ENCODE data around the gene CNTROB. TPM values are rescaled to one million over a fixed set of nuclear protein-coding genes. Genes with fewer than 3 reads are reported as not detected.

The CNTROB gene
- total and polyA plus RNA-seq, 10 of the 15 experiments (the other 5 are each of a cell fraction or from before 2014, with no cell fraction given) = 2.0 to 36.2 (median 28.2) TPM

DNA sequence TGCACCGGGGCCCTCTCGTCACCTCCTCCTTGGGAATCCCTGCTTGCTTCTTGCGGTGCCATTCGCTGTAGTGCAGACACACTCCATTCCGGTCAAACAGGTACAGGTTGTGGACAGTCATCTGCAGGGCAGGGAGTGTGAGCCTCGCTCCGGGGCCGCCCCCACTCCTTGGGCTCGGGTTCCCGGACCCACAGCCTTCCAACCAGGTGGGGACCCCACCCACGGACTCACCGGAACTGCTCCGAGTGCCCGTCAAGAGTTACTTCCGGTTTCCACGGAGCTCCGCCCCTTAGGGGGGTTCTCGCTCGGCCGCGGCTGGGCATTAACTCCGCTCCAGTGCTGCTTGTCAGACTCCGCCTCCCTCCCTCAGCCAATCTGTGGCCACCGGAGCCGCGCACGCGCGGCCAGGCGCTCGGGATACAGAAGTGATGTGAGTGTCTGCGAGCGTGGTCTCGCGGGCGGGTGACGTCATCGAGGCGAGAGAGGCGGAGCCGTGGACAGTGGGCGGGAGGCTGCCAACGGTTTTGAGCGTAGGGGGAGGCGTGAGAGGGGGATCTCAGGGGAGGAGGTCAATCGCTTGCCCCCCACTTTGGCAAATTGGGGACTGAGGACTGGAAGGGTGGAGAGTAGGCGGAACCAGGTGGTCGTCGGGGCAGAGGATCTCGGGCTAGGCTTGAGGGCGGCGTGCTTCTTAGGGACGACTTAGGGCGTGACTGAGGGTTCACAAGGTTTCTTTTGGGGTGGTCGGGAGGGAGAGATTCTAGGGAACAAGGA lies at the start of gene CNTROB, which contains the start of gene TRAPPC1 (continued):
- 0 out of 2 replicates have a peak, but pooled peaks have one; percentile 49 for TF ChIP-seq DPF2 (IDR thresholded peaks at IDR 0.05)
- no peak for TF ChIP-seq SUZ12 (IDR thresholded peaks at IDR 0.05; ENCODE audit: unreplicated experiment)
- TF ChIP-seq, protein P1, sequence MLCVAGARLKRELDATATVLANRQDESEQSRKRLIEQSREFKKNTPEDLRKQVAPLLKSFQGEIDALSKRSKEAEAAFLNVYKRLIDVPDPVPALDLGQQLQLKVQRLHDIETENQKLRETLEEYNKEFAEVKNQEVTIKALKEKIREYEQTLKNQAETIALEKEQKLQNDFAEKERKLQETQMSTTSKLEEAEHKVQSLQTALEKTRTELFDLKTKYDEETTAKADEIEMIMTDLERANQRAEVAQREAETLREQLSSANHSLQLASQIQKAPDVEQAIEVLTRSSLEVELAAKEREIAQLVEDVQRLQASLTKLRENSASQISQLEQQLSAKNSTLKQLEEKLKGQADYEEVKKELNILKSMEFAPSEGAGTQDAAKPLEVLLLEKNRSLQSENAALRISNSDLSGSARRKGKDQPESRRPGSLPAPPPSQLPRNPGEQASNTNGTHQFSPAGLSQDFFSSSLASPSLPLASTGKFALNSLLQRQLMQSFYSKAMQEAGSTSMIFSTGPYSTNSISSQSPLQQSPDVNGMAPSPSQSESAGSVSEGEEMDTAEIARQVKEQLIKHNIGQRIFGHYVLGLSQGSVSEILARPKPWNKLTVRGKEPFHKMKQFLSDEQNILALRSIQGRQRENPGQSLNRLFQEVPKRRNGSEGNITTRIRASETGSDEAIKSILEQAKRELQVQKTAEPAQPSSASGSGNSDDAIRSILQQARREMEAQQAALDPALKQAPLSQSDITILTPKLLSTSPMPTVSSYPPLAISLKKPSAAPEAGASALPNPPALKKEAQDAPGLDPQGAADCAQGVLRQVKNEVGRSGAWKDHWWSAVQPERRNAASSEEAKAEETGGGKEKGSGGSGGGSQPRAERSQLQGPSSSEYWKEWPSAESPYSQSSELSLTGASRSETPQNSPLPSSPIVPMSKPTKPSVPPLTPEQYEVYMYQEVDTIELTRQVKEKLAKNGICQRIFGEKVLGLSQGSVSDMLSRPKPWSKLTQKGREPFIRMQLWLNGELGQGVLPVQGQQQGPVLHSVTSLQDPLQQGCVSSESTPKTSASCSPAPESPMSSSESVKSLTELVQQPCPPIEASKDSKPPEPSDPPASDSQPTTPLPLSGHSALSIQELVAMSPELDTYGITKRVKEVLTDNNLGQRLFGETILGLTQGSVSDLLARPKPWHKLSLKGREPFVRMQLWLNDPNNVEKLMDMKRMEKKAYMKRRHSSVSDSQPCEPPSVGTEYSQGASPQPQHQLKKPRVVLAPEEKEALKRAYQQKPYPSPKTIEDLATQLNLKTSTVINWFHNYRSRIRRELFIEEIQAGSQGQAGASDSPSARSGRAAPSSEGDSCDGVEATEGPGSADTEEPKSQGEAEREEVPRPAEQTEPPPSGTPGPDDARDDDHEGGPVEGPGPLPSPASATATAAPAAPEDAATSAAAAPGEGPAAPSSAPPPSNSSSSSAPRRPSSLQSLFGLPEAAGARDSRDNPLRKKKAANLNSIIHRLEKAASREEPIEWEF (IDR thresholded peaks at IDR 0.05; ENCODE audit: insufficient replicate concordance, low read depth, low read length) = no peak
- TF ChIP-seq, protein P2, sequence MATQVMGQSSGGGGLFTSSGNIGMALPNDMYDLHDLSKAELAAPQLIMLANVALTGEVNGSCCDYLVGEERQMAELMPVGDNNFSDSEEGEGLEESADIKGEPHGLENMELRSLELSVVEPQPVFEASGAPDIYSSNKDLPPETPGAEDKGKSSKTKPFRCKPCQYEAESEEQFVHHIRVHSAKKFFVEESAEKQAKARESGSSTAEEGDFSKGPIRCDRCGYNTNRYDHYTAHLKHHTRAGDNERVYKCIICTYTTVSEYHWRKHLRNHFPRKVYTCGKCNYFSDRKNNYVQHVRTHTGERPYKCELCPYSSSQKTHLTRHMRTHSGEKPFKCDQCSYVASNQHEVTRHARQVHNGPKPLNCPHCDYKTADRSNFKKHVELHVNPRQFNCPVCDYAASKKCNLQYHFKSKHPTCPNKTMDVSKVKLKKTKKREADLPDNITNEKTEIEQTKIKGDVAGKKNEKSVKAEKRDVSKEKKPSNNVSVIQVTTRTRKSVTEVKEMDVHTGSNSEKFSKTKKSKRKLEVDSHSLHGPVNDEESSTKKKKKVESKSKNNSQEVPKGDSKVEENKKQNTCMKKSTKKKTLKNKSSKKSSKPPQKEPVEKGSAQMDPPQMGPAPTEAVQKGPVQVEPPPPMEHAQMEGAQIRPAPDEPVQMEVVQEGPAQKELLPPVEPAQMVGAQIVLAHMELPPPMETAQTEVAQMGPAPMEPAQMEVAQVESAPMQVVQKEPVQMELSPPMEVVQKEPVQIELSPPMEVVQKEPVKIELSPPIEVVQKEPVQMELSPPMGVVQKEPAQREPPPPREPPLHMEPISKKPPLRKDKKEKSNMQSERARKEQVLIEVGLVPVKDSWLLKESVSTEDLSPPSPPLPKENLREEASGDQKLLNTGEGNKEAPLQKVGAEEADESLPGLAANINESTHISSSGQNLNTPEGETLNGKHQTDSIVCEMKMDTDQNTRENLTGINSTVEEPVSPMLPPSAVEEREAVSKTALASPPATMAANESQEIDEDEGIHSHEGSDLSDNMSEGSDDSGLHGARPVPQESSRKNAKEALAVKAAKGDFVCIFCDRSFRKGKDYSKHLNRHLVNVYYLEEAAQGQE (IDR thresholded peaks at IDR 0.05; ENCODE audit: low read depth, low read length) = no peak
- no peak for TF ChIP-seq KLF5 (IDR thresholded peaks at IDR 0.05; ENCODE audit: partially characterized antibody)
- TF ChIP-seq IKZF1 (conservative IDR thresholded peaks at IDR 0.05) = peak; percentile 60
- TF ChIP-seq, protein P3, sequence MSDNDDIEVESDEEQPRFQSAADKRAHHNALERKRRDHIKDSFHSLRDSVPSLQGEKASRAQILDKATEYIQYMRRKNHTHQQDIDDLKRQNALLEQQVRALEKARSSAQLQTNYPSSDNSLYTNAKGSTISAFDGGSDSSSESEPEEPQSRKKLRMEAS (IDR thresholded peaks at IDR 0.05; ENCODE audit: low read depth, low read length) = no peak; the same call in 1 of the 2 replicates
- TF ChIP-seq ZNF24 (IDR thresholded peaks at IDR 0.05) = no peak
- TF ChIP-seq, protein P4, sequence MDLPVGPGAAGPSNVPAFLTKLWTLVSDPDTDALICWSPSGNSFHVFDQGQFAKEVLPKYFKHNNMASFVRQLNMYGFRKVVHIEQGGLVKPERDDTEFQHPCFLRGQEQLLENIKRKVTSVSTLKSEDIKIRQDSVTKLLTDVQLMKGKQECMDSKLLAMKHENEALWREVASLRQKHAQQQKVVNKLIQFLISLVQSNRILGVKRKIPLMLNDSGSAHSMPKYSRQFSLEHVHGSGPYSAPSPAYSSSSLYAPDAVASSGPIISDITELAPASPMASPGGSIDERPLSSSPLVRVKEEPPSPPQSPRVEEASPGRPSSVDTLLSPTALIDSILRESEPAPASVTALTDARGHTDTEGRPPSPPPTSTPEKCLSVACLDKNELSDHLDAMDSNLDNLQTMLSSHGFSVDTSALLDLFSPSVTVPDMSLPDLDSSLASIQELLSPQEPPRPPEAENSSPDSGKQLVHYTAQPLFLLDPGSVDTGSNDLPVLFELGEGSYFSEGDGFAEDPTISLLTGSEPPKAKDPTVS (IDR thresholded peaks at IDR 0.05; ENCODE audit: low read depth, low read length) = no peak
- TF ChIP-seq EP300 (IDR thresholded peaks at IDR 0.05; ENCODE audit: borderline replicate concordance in 1 of 2, control insufficient read depth in 1 of 2, low read depth in 2 of 2, low read length in 2 of 2) = peak in 1 of 2 experiments; percentile 27; a peak in 1 of 4 replicates
- no peak for TF ChIP-seq ZNF217 (IDR thresholded peaks at IDR 0.05)
- no peak for TF ChIP-seq HDAC2 (IDR thresholded peaks at IDR 0.05)
- TF ChIP-seq GABPA (IDR thresholded peaks at IDR 0.05; ENCODE audit: low read depth) = peak; percentile 87
- TF ChIP-seq, protein P5, sequence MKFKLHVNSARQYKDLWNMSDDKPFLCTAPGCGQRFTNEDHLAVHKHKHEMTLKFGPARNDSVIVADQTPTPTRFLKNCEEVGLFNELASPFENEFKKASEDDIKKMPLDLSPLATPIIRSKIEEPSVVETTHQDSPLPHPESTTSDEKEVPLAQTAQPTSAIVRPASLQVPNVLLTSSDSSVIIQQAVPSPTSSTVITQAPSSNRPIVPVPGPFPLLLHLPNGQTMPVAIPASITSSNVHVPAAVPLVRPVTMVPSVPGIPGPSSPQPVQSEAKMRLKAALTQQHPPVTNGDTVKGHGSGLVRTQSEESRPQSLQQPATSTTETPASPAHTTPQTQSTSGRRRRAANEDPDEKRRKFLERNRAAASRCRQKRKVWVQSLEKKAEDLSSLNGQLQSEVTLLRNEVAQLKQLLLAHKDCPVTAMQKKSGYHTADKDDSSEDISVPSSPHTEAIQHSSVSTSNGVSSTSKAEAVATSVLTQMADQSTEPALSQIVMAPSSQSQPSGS (IDR thresholded peaks at IDR 0.05; ENCODE audit: low read length) = peak; percentile 67
- TF ChIP-seq LARP7 (IDR thresholded peaks at IDR 0.05) = peak; percentile 15; the same call in 1 of the 2 replicates
- TF ChIP-seq FOXM1 (IDR thresholded peaks at IDR 0.05; ENCODE audit: low read depth, low read length) = no peak
- TF ChIP-seq NFYA (IDR thresholded peaks at IDR 0.05; ENCODE audit: borderline replicate concordance, low read depth, low read length) = no peak
